GM12878 (cell line): ENCODE data around the gene TXNDC12. TPM values are rescaled to one million over a fixed set of nuclear protein-coding genes. Genes with fewer than 3 reads are reported as not detected.
A peak's percentile ranks its signal among the peaks of the same experiment; 100 is the strongest.

Experiments used
- EGR1 ChIP-seq, 2 experiments: IDR thresholded peaks; 1 replicate in 1 of 2; 2 replicates in 1 of 2; pipeline ENCODE4 v1.6.1; 2011 to 2012; ENCODE audit warnings: low read depth in 2 of 2, low read length in 2 of 2, borderline replicate concordance in 1 of 2, mild to moderate bottlenecking in 1 of 2, moderate library complexity in 1 of 2
- JUNB ChIP-seq: IDR thresholded peaks from 2 replicates; pipeline ENCODE4 v1.6.1; 2016; ENCODE audit warnings: antibody characterized with exemption, mild to moderate bottlenecking
- KDM1A ChIP-seq: fragments of 200-600 bp; sonication (generic); IDR thresholded peaks from 2 replicates; pipeline ENCODE4 v1.6.1; 2016; ENCODE audit warnings: borderline replicate concordance
- MTA3 ChIP-seq: IDR thresholded peaks from 2 replicates; pipeline ENCODE4 v1.6.1; 2012; ENCODE audit warnings: low read length, inconsistent platforms, borderline replicate concordance
- NR2C2 ChIP-seq: IDR thresholded peaks from 2 replicates; pipeline ENCODE4 v1.6.1; 2011; ENCODE audit warnings: borderline replicate concordance, low read depth; ENCODE audit not compliant: control insufficient read depth, insufficient read length
- SMAD5 ChIP-seq: IDR thresholded peaks from 2 replicates; pipeline ENCODE4 v1.6.1; 2016; ENCODE audit warnings: antibody characterized with exemption, low read depth
- TCF7 ChIP-seq: IDR thresholded peaks from 2 replicates; pipeline ENCODE4 v1.6.1; 2014; ENCODE audit warnings: antibody characterized with exemption, borderline replicate concordance
- ZZZ3 ChIP-seq: IDR thresholded peaks from 2 replicates; pipeline ENCODE4 v1.6.1; 2011; ENCODE audit warnings: low read depth; ENCODE audit not compliant: control insufficient read depth, insufficient read length
- polyA plus RNA-seq, 11 experiments: library from polyadenylated mRNA; depleted of rRNA in 4 of 11; unstranded in 6 of 11; stranded (reverse) in 5 of 11; fragments of >200 nt; fragmentation: Nextera tagmentation in 4 of 11; fragmentation: Illumina TruSeq in 1 of 11; extraction: Ambion mirVana in 4 of 11; extraction: Trizol in 1 of 11; gene quantifications; 1 replicate in 1 of 11; 2 replicates in 10 of 11; pipeline versions ENCODE4 v1.2.1 to v1.2.3, GENCODE V29; 2011 to 2016; ENCODE audit warnings: inconsistent platforms in 2 of 11, missing spikeins in 2 of 11, low read depth in 1 of 11
- total RNA-seq, 4 experiments: library from RNA; depleted of rRNA in 3 of 4; stranded (reverse); fragments of >200 nt in 3 of 4; fragmentation: Illumina TruSeq in 1 of 4; extraction: Trizol in 1 of 4; gene quantifications; 2 replicates each; pipeline versions ENCODE4 v1.2.1 to v1.2.3, GENCODE V29; 2013 to 2021
- TF ChIP-seq, protein P1 (sequence below): fragments of 450-650 bp; IDR thresholded peaks from 2 replicates; pipeline ENCODE4 v1.6.1; 2018; ENCODE audit warnings: mild to moderate bottlenecking, low read depth, moderate library complexity; ENCODE audit not compliant: partially characterized antibody
- TF ChIP-seq, protein P2 (sequence below): IDR thresholded peaks from 2 replicates; pipeline ENCODE4 v1.6.1; 2011; ENCODE audit warnings: borderline replicate concordance, low read depth, mild to moderate bottlenecking, moderate library complexity, mixed read lengths, low read length; ENCODE audit not compliant: insufficient read depth; ENCODE audit errors: extremely low read length

The TXNDC12 gene
- total and polyA plus RNA-seq, 10 of the 15 experiments (the other 5 are each of a cell fraction or from before 2014, with no cell fraction given), result 6.7 to 41.7 (median 17.7) TPM

DNA sequence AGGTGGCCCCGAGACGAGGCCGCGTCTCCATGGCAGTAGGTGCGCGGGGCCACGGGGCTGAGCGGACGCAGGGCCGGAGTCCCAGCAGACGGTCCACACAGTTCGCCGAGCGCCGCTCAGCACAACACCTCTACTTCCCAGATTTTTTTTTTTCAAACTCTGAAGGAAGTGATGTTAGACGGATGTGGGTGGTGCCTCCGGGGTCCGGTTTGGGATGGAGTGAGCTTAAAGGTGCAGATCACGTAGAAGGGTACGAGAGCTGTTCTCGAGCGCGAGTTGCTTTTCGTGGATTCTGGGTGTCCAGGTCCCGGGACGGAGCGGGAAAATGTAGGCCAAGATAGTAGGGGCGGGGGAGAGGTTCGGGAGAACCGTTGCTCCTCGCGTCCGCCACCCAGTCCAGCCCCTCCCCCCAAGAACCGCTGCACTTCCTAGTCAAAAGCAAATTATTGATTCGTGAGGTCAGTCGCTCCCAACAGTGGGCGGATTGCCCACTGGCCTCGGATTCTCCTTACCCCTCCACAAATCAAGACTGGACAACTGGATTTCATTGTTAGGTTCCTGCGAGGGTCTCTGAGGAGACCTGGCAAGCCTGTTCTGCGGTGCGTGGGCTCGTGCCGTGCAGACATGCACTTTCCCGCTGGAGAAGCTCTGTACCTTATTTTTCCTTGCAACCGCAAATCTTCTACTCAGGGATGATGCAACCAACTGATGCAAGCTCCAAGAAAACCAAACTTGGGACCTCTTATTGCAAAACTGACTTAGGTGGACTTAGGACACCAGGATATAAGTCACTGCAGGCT lies at the start of gene TXNDC12 (continued):
- TF ChIP-seq, protein P1, sequence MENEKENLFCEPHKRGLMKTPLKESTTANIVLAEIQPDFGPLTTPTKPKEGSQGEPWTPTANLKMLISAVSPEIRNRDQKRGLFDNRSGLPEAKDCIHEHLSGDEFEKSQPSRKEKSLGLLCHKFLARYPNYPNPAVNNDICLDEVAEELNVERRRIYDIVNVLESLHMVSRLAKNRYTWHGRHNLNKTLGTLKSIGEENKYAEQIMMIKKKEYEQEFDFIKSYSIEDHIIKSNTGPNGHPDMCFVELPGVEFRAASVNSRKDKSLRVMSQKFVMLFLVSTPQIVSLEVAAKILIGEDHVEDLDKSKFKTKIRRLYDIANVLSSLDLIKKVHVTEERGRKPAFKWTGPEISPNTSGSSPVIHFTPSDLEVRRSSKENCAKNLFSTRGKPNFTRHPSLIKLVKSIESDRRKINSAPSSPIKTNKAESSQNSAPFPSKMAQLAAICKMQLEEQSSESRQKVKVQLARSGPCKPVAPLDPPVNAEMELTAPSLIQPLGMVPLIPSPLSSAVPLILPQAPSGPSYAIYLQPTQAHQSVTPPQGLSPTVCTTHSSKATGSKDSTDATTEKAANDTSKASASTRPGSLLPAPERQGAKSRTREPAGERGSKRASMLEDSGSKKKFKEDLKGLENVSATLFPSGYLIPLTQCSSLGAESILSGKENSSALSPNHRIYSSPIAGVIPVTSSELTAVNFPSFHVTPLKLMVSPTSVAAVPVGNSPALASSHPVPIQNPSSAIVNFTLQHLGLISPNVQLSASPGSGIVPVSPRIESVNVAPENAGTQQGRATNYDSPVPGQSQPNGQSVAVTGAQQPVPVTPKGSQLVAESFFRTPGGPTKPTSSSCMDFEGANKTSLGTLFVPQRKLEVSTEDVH, result peak; percentile 23
- no peak; the same call in 1 of the 2 replicates for TF ChIP-seq MTA3
- no peak for TF ChIP-seq TCF7
- TF ChIP-seq EGR1 (IDR thresholded peaks at IDR 0.05; ENCODE audit: borderline replicate concordance in 1 of 2, low read depth in 2 of 2, low read length in 2 of 2), result no peak
- TF ChIP-seq, protein P2, sequence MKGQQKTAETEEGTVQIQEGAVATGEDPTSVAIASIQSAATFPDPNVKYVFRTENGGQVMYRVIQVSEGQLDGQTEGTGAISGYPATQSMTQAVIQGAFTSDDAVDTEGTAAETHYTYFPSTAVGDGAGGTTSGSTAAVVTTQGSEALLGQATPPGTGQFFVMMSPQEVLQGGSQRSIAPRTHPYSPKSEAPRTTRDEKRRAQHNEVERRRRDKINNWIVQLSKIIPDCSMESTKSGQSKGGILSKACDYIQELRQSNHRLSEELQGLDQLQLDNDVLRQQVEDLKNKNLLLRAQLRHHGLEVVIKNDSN, result no peak
- TF ChIP-seq KDM1A, result no peak
- no peak for TF ChIP-seq NR2C2
- peak; percentile 62; the same call in 1 of the 2 replicates for TF ChIP-seq SMAD5
- no peak for TF ChIP-seq ZZZ3
- no peak for TF ChIP-seq JUNB
- TF ChIP-seq, all 136 proteins: peak for 46
